GM12878 (cell line): Measurements from ENCODE around the gene MARCHF10. TPM values are rescaled to one million over a fixed set of nuclear protein-coding genes. Genes with fewer than 3 reads are reported as not detected.

Experiments used
- CREM ChIP-seq: IDR thresholded peaks from 2 replicates; pipeline ENCODE4 v1.6.1; 2014; ENCODE audit warnings: antibody characterized with exemption, low read depth
- ETV6 ChIP-seq, 2 experiments: fragments of 450-650 bp in 1 of 2; IDR thresholded peaks in 1 of 2; conservative IDR thresholded peaks in 1 of 2; 2 replicates each; pipeline ENCODE4 v1.6.1; 2014; ENCODE audit warnings: antibody characterized with exemption in 1 of 2, borderline replicate concordance in 1 of 2, low read depth in 1 of 2, mild to moderate bottlenecking in 1 of 2, moderate library complexity in 1 of 2
- EZH2 ChIP-seq: IDR thresholded peaks from 2 replicates; pipeline ENCODE4 v1.6.1; 2012; ENCODE audit warnings: low read depth, mild to moderate bottlenecking, control low read depth, inconsistent platforms, low read length, borderline replicate concordance; ENCODE audit not compliant: control insufficient read depth
- FOXK2 ChIP-seq: fragments of 450-650 bp; IDR thresholded peaks from 2 replicates; pipeline ENCODE4 v1.6.1; 2017; ENCODE audit warnings: mild to moderate bottlenecking, moderate library complexity
- HDAC2 ChIP-seq: fragments of 200-600 bp; sonication (generic); IDR thresholded peaks from 2 replicates; pipeline ENCODE4 v1.6.1; 2017
- HDAC6 ChIP-seq: fragments of 200-600 bp; sonication (generic); IDR thresholded peaks from one replicate; pipeline ENCODE4 v1.8.0; 2017; ENCODE audit warnings: antibody characterized with exemption; ENCODE audit not compliant: unreplicated experiment
- MEF2A ChIP-seq: IDR thresholded peaks from 2 replicates; pipeline ENCODE4 v1.6.1; 2011; ENCODE audit warnings: low read depth, mild to moderate bottlenecking, low read length, moderate library complexity; ENCODE audit not compliant: insufficient read depth
- RBBP5 ChIP-seq: fragments of 200-600 bp; sonication (generic); conservative IDR thresholded peaks from 2 replicates; pipeline ENCODE4 v1.6.1; 2016
- REST ChIP-seq: IDR thresholded peaks from 2 replicates; pipeline ENCODE4 v1.6.1; 2012; ENCODE audit warnings: mild to moderate bottlenecking, low read depth, low read length
- RFX5 ChIP-seq: IDR thresholded peaks from 2 replicates; pipeline ENCODE4 v1.6.1; 2011; ENCODE audit warnings: low read depth, low read length, improper control_type of control experiment
- SIN3A ChIP-seq: IDR thresholded peaks from 2 replicates; pipeline ENCODE4 v1.6.1; 2012; ENCODE audit warnings: low read depth, low read length, improper control_type of control experiment
- ZBTB11 ChIP-seq: fragments of 450-650 bp; formaldehyde crosslinking; IDR thresholded peaks from 2 replicates; pipeline ENCODE4 v1.5.0; 2022; ENCODE audit warnings: mild to moderate bottlenecking, missing genetic modification characterization
- polyA plus RNA-seq, 11 experiments: library from polyadenylated mRNA; depleted of rRNA in 4 of 11; unstranded in 6 of 11; stranded (reverse) in 5 of 11; fragments of >200 nt; fragmentation: Nextera tagmentation in 4 of 11; fragmentation: Illumina TruSeq in 1 of 11; extraction: Ambion mirVana in 4 of 11; extraction: Trizol in 1 of 11; gene quantifications; 1 replicate in 1 of 11; 2 replicates in 10 of 11; pipeline versions ENCODE4 v1.2.1 to v1.2.3, GENCODE V29; 2011 to 2016; ENCODE audit warnings: inconsistent platforms in 2 of 11, missing spikeins in 2 of 11, low read depth in 1 of 11
- total RNA-seq, 4 experiments: library from RNA; depleted of rRNA in 3 of 4; stranded (reverse); fragments of >200 nt in 3 of 4; fragmentation: Illumina TruSeq in 1 of 4; extraction: Trizol in 1 of 4; gene quantifications; 2 replicates each; pipeline versions ENCODE4 v1.2.1 to v1.2.3, GENCODE V29; 2013 to 2021
- TF ChIP-seq, protein P1 (sequence below): fragments of 450-650 bp; IDR thresholded peaks from 2 replicates; pipeline ENCODE4 v1.6.1; 2016; ENCODE audit warnings: mild to moderate bottlenecking

MARCHF10 gene
- total and polyA plus RNA-seq, 10 of the 15 experiments (the other 5 are each of a cell fraction or from before 2014, with no cell fraction given): 0.11 to 0.24 TPM; not detected in 8

DNA sequence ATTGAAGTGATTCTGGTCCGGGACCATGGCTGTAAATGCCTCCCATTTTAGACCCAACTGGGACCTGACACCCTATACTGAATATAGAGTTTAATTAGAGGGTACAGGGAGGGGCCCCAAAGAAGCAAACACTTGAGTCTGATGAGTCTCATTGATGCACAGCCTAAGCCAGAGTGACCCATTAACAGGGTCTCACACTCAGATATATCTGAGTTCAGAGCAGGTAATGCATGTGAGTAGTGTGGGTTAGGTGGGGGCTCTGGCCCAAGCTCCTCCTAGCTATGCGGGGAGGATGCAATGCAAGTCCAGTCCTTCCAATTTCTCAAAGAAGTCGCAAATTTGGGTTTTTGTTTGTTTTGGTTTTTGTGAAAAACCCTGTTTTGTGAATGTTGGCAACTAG is 17.1 kb upstream of the MARCHF10 start (continued):
- TF ChIP-seq REST: no peak
- TF ChIP-seq ZBTB11 (CRISPR knock-in tag): no peak
- no peak for TF ChIP-seq CREM
- TF ChIP-seq HDAC2: no peak
- no peak for TF ChIP-seq RFX5
- no peak for TF ChIP-seq RBBP5
- no peak for TF ChIP-seq SIN3A
- TF ChIP-seq FOXK2: no peak
- TF ChIP-seq ETV6 (conservative IDR thresholded peaks at IDR 0.05 in 1 of 2, IDR thresholded peaks at IDR 0.05 in 1 of 2; ENCODE audit: borderline replicate concordance in 1 of 2, low read depth in 1 of 2): no peak
- no peak for TF ChIP-seq MEF2A
- no peak for TF ChIP-seq EZH2
- no peak for TF ChIP-seq HDAC6
- TF ChIP-seq, protein P1, sequence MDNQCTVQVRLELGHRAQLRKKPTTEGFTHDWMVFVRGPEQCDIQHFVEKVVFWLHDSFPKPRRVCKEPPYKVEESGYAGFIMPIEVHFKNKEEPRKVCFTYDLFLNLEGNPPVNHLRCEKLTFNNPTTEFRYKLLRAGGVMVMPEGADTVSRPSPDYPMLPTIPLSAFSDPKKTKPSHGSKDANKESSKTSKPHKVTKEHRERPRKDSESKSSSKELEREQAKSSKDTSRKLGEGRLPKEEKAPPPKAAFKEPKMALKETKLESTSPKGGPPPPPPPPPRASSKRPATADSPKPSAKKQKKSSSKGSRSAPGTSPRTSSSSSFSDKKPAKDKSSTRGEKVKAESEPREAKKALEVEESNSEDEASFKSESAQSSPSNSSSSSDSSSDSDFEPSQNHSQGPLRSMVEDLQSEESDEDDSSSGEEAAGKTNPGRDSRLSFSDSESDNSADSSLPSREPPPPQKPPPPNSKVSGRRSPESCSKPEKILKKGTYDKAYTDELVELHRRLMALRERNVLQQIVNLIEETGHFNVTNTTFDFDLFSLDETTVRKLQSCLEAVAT: no peak
